Measurements from ENCODE around the gene DNAJA3. TPM values are rescaled to one million over a fixed set of nuclear protein-coding genes. Genes with fewer than 3 reads are reported as not detected.
A peak's percentile ranks its signal among the peaks of the same experiment; 100 is the strongest.

Gene DNAJA3
- total and polyA plus RNA-seq, 9 of the 15 experiments (the other 6 are each of a cell fraction or from before 2014, with no cell fraction given) = 8.1 to 105 (median 79.0) TPM

GRCh38 chr16:4402439-4403132 lies 23.1 kb upstream of the DNAJA3 start (continued):
- TF ChIP-seq PREB (CRISPR knock-in tag; IDR thresholded peaks at IDR 0.05) (no peak), FOS (IDR thresholded peaks at IDR 0.05; ENCODE audit: extremely low read depth, insufficient read length) (no peak), SIN3B (IDR thresholded peaks at IDR 0.05; ENCODE audit: low read depth) (no peak; the same call in 1 of the 2 replicates), NR4A1 (CRISPR knock-in tag; IDR thresholded peaks at IDR 0.05) (no peak), NR4A1 (tag; IDR thresholded peaks at IDR 0.05) (no peak), GTF2F1 (IDR thresholded peaks at IDR 0.05; ENCODE audit: low read depth, low read length) (no peak), ATF7 (IDR thresholded peaks at IDR 0.05) (peak; percentile 40; the same call in 1 of the 2 replicates), HDGF (IDR thresholded peaks at IDR 0.05) (0 out of 2 replicates have a peak, but pooled peaks have one; percentile 66), ARID3B (CRISPR knock-in tag; IDR thresholded peaks at IDR 0.05; ENCODE audit: borderline replicate concordance) (no peak), ARID2 (IDR thresholded peaks at IDR 0.05) (peak; percentile 84), CEBPB (tag; IDR thresholded peaks at IDR 0.05) (no peak), ZNF512 (tag; IDR thresholded peaks at IDR 0.05) (no peak), KDM2B (CRISPR knock-in tag; IDR thresholded peaks at IDR 0.05) (0 out of 2 replicates have a peak, but pooled peaks have one; percentile 45), SPI1 (IDR thresholded peaks at IDR 0.05; ENCODE audit: borderline replicate concordance, low read depth, low read length) (0 out of 2 replicates have a peak, but pooled peaks have one; percentile 16), STAT5A (IDR thresholded peaks at IDR 0.05; ENCODE audit: borderline replicate concordance, low read length) (no peak)
- TF ChIP-seq, protein P1, sequence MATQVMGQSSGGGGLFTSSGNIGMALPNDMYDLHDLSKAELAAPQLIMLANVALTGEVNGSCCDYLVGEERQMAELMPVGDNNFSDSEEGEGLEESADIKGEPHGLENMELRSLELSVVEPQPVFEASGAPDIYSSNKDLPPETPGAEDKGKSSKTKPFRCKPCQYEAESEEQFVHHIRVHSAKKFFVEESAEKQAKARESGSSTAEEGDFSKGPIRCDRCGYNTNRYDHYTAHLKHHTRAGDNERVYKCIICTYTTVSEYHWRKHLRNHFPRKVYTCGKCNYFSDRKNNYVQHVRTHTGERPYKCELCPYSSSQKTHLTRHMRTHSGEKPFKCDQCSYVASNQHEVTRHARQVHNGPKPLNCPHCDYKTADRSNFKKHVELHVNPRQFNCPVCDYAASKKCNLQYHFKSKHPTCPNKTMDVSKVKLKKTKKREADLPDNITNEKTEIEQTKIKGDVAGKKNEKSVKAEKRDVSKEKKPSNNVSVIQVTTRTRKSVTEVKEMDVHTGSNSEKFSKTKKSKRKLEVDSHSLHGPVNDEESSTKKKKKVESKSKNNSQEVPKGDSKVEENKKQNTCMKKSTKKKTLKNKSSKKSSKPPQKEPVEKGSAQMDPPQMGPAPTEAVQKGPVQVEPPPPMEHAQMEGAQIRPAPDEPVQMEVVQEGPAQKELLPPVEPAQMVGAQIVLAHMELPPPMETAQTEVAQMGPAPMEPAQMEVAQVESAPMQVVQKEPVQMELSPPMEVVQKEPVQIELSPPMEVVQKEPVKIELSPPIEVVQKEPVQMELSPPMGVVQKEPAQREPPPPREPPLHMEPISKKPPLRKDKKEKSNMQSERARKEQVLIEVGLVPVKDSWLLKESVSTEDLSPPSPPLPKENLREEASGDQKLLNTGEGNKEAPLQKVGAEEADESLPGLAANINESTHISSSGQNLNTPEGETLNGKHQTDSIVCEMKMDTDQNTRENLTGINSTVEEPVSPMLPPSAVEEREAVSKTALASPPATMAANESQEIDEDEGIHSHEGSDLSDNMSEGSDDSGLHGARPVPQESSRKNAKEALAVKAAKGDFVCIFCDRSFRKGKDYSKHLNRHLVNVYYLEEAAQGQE (IDR thresholded peaks at IDR 0.05; ENCODE audit: borderline replicate concordance) = peak; percentile 81
- TF ChIP-seq, protein P1 (CRISPR knock-in tag; IDR thresholded peaks at IDR 0.05; ENCODE audit: low read depth) = 0 out of 2 replicates have a peak, but pooled peaks have one; percentile 17
